Stimulated activated CD4-positive, alpha-beta T cell treated with anti-CD3 and anti-CD28 coated beads, Interleukin-4, amount 100 ng/mL, for 48 hours (primary cell): ENCODE results near the gene CYP4B1.
"Not testable (repeated sequence)": the region's sequence is repeated elsewhere in the genome, so short reads cannot be mapped to it uniquely, and the experiment has no call there.

ENCODE experiments used
- DNase-seq, 2 donors: peaks; one replicate each; pipeline ENCODE4 v3.0.0-alpha.2; 2020; ENCODE audit warnings: low read depth in 2 of 2

CYP4B1 gene

DNA sequence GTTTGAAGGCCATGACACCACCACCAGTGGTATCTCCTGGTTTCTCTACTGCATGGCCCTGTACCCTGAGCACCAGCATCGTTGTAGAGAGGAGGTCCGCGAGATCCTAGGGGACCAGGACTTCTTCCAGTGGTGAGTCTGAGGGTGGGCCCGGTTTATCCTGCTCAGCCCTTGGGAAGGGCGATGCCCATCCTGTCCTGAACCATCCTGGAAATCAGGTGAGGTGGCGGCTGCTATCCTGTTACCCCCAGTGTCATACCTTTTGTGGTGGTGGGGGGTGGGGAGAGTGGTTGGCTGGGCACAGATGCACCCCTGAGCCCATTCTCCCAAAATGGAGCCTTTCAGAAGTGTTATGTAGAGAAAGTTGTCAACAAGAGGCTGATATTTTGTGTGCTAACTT is 16.3 kb downstream of the CYP4B1 start:
- no peak for DNase-seq

DNA sequence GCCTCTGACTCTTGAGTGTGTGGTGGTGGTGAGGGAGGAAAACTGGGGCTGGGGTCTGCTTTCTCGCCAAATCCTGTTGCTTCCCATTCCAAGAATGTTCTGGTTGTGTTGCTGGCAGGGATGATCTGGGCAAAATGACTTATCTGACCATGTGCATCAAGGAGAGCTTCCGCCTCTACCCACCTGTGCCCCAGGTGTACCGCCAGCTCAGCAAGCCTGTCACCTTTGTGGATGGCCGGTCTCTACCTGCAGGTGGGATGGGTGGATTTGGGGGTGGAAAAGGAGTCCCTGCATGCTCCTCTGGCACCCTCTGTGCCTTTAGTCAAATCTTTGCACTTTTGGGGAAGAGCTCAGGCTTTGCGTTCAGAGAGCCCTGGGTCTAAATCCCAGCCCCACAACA is 18.1 kb downstream of the CYP4B1 start:
- no peak for DNase-seq

DNA sequence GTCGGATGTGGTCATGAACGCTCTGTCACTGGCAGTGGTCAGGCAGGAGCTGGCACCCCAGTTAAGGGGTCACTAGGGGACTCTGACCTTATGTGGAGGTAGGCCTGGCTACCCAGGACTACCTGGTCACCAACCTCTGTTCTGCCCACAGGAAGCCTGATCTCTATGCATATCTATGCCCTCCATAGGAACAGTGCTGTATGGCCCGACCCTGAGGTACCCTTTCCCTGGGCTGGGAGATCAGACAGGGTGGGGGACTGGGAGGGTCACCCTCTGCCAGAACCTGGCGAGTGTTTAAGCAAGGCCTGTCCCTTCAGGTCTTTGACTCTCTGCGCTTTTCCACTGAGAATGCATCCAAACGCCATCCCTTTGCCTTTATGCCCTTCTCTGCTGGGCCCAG is 19.0 kb downstream of the CYP4B1 start:
- DNase-seq: no peak

DNA sequence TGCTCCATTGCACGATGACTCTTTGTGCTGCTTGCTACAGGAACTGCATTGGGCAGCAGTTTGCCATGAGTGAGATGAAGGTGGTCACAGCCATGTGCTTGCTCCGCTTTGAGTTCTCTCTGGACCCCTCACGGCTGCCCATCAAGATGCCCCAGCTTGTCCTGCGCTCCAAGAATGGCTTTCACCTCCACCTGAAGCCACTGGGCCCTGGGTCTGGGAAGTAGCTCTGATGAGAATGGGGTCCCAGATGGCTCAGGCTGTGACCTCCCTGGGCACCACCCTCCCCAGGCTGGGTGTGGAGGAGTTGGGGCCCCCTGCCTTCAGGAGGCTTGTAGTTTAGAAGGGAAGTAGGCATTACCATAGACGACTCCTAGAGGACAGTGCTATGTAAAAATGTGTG is 19.7 kb downstream of the CYP4B1 start:
- no peak for DNase-seq

DNA sequence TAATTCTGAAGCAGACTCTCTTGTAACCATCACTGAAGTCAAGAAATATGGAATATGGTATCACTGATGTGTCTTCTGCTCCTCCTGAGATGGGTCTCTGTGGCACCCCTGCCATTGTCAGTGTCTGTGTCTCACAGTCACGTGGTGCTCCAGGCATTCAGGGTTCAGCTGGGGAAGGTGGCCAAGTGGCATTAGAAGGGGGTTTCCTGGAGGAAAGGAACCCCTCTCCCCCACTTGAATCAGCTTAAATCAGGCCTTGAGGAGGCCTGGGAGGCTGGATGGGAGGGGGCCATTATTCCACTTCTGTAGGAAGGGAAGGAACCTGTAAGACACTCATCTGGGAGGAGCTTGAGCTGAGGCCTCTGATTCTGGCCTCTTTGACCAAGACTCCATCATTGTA is 20.5 kb downstream of the CYP4B1 start:
- DNase-seq: no peak

DNA sequence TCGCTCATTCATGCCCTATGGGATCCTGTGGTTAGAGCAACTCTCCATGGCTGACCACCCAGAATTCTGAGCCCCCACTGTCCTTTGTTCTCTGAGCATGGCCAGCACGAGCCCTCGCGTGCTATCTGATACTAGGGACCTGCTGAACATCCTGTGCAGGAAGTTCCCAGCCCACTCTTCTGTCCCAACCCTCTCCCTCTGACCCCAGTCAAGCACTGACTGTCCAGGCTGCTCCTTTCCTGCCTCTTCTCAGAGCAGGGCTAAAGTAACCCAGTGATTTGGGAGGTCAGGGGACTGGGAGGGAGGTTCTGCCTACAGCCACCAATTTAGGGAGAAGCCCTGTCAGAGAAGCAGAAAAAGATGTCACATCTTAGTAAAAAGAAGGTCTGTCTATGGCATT is 21.2 kb downstream of the CYP4B1 start:
- no peak for DNase-seq

DNA sequence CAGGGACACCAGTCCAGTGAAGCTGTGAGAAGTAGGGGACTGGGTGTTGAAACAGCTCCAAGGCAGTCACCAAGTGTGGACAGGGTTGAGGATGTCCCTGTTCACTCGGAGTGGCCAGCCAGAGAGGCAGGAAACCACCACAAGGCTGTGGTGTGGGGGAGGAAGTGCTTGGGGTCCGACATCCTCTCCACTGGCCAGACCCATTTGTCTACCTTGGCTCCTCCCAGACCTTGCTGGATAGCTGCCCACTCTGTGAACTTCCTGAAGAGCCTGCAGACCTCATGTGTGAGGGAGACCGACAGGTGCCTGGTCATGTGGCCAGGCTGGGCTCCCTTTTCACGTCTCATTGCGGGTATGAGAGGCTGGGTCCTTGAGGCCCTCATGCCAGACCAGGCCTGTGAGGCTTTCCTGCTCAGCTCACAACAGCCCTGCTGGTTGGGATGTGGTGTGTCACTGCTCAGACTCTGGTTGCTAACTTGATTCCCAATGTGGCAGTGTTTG is 21.8 kb downstream of the CYP4B1 start:
- no peak for DNase-seq

DNA sequence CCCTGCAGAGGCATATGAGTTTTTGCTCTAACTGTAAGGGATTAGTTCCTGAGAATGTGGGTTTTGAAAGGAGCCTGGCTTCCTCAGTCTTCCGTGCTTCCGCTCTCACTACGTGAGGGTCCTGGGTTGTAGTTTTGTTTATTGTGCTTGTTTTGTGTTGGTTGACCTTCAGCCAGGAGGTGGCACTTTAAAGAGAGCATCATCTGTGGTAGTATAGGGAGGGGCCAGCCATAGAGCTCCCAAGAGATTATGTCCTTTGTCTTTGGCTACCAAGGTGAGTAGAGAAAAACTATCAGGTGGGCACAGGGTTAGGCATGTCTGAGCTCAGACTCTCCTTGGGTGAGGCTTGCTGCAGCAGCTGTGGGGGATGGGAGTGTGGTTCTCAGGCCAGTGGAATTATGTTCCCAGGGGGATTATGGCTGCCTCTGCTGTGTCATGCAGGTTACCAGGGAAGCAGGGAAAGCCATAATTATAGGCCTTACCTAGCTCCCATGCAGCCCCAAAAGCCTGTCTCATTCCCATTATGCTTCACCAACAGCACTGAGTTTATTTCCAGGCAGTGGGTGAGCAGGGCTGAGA is 23.5 kb downstream of the CYP4B1 start:
- no peak for DNase-seq

DNA sequence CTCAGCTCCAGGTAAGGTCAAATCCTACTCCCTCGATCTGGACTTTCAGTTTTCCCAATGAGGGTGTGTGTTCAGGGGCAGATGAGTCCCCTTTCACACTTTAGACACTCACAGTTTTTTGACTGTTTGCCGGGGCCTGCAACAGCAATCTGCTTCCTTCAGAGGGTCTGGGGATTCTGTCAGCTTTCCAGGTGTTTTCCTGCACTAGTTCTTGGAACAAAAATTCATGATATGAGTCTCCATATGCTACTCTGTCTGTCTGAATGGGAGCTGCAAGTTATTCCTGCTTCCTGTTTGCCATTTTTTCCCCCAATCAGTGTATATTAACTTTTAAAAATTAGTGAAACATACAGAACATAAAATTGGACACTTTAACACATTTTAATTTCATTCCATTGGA is 24.3 kb downstream of the CYP4B1 start:
- no peak for DNase-seq

DNA sequence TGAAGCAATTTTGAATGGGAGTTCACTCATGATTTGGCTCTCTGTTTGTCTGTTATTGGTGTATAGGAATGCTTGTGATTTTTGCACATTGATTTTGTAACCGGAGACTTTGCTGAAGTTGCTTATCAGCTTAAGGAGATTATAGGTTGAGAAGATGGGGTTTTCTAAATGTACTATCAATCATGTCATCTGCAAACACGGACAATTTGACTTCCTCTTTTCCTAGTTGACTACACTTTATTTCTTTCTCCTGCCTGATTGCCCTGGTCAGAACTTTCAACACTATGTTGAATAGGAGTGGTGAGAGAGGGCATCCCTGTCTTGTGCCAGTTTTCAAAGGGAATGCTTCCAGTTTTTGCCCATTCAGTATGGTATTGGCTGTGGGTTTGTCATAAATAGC is 28.0 kb downstream of the CYP4B1 start:
- not testable (repeated sequence) for DNase-seq

DNA sequence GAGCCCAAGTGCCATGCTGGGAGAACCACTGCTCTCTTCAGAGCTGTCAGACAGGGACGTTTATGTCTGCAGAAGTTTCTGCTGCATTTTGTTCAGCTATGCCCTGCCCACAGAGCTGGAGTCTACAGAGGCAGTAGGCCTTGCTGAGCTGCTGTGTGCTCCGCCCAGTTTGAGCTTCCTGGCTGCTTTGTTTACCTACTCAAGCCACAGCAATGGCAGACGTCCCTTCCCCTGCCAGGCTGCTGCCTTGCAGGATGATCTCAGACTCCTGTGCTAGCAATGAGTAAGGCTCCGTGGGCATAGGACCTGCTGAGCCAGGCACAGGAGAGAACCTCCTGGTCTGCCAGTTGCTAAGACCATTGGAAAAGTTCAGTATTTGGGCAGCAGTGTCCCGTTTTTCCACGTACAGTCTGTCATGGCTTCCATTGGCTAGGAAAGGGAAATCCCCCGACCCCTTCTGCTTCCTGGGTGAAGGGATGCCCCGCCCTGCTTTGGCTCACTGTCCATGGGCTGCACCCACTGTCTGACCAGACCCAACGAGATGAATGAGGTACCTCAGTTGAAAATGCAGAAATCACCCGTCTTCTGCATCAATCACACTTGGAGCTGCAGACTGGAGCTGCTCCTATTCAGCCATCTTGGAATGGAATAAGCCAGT is 31.9 kb downstream of the CYP4B1 start:
- no peak for DNase-seq

DNA sequence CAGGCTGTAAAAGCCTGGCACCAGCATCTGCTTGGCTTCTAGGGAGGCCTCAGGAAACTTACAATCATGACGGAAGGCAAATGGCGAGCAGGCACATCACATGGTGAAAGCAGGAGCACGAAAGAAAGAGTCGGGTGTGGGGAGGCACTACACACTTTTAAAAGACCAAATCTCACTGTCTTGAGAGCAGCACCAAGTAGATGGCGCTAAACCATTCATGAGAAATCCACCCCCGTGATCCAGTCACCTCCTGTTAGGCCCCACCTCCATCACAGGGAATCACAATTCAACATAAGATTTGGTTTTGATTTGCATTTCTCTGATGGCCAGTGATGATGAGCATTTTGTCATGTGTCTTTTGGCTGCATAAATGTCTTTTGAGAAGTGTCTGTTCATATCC is 36.6 kb downstream of the CYP4B1 start:
- DNase-seq: not testable (repeated sequence)

DNA sequence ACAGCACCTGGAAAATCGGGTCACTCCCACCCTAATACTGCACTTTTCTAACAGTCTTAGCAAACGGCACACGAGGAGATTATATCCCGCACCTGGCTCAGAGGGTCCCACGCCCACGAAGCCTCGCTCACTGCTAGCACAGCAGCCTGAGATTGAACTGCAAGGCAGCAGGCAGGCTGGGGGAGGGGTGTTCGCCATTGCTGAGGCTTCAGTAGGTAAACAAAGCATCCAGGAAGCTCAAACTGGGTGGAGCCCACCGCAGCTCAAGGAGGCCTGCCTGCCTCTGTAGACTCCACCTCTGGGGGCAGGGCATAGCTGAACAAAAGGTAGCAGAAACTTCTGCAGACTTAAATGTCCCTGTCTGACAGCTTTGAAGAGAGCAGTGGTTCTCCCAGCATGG is 47.5 kb downstream of the CYP4B1 start:
- DNase-seq: not testable (repeated sequence)

DNA sequence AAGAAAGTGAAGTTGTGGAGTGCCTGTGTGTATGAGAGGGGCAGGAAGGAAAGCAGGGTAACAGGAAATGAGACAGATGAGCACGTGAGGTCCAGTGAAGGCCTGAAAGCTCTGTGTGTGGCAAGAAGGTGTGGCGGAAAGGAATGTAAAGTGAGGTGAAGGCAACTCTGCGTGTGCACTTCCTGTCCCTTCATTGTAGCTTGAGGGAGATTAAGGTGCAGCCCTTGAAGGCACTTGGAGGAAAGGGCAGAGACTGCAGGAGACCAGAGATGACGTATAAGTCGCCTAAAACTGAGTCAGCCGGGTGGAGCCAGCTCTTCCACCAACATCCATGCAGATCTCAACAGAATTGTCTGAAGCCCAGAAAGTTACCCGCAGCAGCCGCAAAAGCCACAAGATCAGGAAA is 58.8 kb downstream of the CYP4B1 start:
- DNase-seq: not testable (repeated sequence)

DNA sequence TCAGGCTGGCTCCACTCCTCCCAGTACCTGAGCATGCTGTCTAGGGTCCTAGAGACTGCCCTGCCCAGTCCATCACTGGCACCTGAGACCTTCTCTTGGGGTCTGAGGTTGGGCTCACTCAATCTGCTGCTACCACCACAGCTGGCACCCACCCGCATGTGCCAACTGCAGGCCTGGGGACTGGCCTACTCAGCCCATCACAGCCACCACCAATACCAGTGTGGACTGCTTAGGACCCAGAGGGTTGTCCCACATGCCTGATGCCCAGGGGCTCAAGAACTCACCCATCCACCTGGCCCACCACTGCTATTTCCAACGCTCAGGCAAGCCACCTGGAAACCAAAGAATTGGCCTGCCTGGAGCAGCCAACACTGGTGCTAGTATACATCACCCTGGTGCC is 63.5 kb downstream of the CYP4B1 start:
- DNase-seq: no peak
